HG02973 (cell line): ENCODE data around the gene LUZP1.

Experiments
- ATAC-seq: cut with Tn5 transposase; IDR thresholded peaks from one replicate; pipeline ENCODE4 v1.9.1; 2021; ENCODE audit warnings: moderate library complexity; ENCODE audit not compliant: unreplicated experiment

The LUZP1 gene

GRCh38 chr1:23156940-23157339, 11.7 kb downstream of the LUZP1 start:
- no peak for ATAC-seq

- no peak for ATAC-seq
Observed at GRCh38 chr1:23152966-23153684, 15.5 kb downstream of the LUZP1 start.

- no peak for ATAC-seq
Observed at GRCh38 chr1:23150742-23151141, 17.9 kb downstream of the LUZP1 start.

GRCh38 chr1:23150125-23150524, 18.5 kb downstream of the LUZP1 start:
- no peak for ATAC-seq

GRCh38 chr1:23149114-23149513, 19.5 kb downstream of the LUZP1 start:
- ATAC-seq: no peak

GRCh38 chr1:23148084-23148483, 20.6 kb downstream of the LUZP1 start:
- ATAC-seq: no peak

GRCh38 chr1:23140940-23141596, 27.6 kb downstream of the LUZP1 start:
- no peak for ATAC-seq

- ATAC-seq: no peak
Observed at GRCh38 chr1:23135268-23135667, 33.4 kb downstream of the LUZP1 start.

- ATAC-seq: no peak
Observed at GRCh38 chr1:23134055-23134454, 34.6 kb downstream of the LUZP1 start.

- ATAC-seq: no peak
Observed at GRCh38 chr1:23133587-23133986, 35.1 kb downstream of the LUZP1 start.

- no peak for ATAC-seq
Observed at GRCh38 chr1:23132033-23132432, 36.6 kb downstream of the LUZP1 start.

GRCh38 chr1:23129846-23130245, 38.8 kb downstream of the LUZP1 start:
- ATAC-seq: no peak

GRCh38 chr1:23126801-23127200, 41.9 kb downstream of the LUZP1 start:
- no peak for ATAC-seq

GRCh38 chr1:23126200-23126599, 42.5 kb downstream of the LUZP1 start:
- no peak for ATAC-seq

- ATAC-seq: no peak
Observed at GRCh38 chr1:23125489-23125888, 43.2 kb downstream of the LUZP1 start.

GRCh38 chr1:23124259-23125026, 44.2 kb downstream of the LUZP1 start:
- ATAC-seq: no peak

- ATAC-seq: no peak
Observed at GRCh38 chr1:23123528-23123927, 45.1 kb downstream of the LUZP1 start.

GRCh38 chr1:23122796-23123195, 45.9 kb downstream of the LUZP1 start:
- no peak for ATAC-seq

- no peak for ATAC-seq
Observed at GRCh38 chr1:23122023-23122748, 46.5 kb downstream of the LUZP1 start.

- ATAC-seq: no peak
Observed at GRCh38 chr1:23120383-23120782, 48.3 kb downstream of the LUZP1 start.
